ENCODE measurements around the gene CLEC19A. TPM values are rescaled to one million over a fixed set of nuclear protein-coding genes. Genes with fewer than 3 reads are reported as not detected.

CLEC19A gene
- total RNA-seq, 1 experiment from 2014 or later, result 0.41 TPM

DNA sequence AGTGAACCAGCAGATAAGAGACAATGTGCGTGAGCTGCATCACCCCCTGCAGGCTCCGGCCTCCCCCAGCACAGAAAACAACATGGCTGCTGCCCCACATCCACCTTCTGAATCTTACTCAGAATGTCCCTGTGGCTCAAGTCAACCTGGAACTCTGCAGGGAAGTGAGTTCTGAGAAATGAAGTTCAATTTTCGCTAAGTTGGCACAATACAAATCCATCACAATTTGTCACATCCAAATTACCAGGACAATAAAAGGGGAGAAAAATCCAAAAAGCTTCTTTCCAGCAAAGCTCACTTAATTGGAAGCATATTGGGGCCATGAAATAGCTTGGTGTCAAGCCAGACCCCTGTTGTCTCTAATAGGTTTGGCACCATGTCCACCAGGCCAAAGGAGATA lies 38.1 kb downstream of the CLEC19A start:
- CTCF ChIA-PET, result no interaction called here
- BruUV-seq (replicated peaks), result no TSS peak
- no peak for DNase-seq
- Histone ChIP-seq H3K4me1 (replicated peaks; ENCODE audit: insufficient read depth) (no peaks in the 10 kb centered on the region), H3K9me2 (ENCODE audit: insufficient read depth) (no peaks in the 10 kb centered on the region), H3K79me2 (ENCODE audit: low read depth) (no peaks in the 10 kb centered on the region), H3K27me3 (ENCODE audit: insufficient read depth, low read depth) (no peaks in the 10 kb centered on the region), H3K36me3 (ENCODE audit: low read depth) (no peaks in the 10 kb centered on the region), H3K9me3 (ENCODE audit: insufficient read depth, low read depth) (no peaks in the 10 kb centered on the region; the same call in 1 of the 2 replicates), H3K27ac (no peak overlapping the region), H3F3A (ENCODE audit: insufficient read depth, low read depth) (no peaks in the 10 kb centered on the region), H4K20me1 (ENCODE audit: insufficient read depth) (no peaks in the 10 kb centered on the region), H3K4me2 (no peak overlapping the region), H2AFZ (no peak overlapping the region), H3K4me3 (no peak overlapping the region)
- no peak for TF ChIP-seq EZH2 (IDR thresholded peaks at IDR 0.05; ENCODE audit: low read depth)
- TF ChIP-seq, protein P1, sequence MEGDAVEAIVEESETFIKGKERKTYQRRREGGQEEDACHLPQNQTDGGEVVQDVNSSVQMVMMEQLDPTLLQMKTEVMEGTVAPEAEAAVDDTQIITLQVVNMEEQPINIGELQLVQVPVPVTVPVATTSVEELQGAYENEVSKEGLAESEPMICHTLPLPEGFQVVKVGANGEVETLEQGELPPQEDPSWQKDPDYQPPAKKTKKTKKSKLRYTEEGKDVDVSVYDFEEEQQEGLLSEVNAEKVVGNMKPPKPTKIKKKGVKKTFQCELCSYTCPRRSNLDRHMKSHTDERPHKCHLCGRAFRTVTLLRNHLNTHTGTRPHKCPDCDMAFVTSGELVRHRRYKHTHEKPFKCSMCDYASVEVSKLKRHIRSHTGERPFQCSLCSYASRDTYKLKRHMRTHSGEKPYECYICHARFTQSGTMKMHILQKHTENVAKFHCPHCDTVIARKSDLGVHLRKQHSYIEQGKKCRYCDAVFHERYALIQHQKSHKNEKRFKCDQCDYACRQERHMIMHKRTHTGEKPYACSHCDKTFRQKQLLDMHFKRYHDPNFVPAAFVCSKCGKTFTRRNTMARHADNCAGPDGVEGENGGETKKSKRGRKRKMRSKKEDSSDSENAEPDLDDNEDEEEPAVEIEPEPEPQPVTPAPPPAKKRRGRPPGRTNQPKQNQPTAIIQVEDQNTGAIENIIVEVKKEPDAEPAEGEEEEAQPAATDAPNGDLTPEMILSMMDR (conservative IDR thresholded peaks at IDR 0.05), result no peak
- intact Hi-C loops (cut with micrococcal nuclease; ENCODE audit: unreplicated experiment), result no loop called here
- POLR2A ChIA-PET (ENCODE audit: unreplicated experiment), result no interaction called here

DNA sequence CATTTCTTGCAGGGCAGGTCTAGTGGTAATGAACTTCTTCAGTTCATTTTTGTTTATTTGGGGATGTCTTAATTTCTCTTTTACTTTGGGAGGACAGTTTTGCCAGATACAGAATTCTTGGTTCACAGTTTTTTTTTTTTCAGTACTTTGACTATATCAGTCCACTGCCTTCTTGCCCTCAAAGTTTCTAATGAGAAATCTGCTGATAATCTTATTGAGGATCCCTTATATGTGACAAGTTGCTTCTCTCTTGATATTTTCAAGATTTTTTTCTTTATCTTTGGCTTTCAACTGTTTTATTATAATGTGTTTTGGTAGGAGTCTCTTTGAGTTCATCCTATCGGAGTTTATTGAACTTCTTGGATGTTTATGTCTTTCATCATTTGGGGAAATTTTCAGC lies 42.8 kb downstream of the CLEC19A start:
- Histone ChIP-seq H4K20me1 (ENCODE audit: insufficient read depth) (no peaks in the 10 kb centered on the region), H3K9me2 (ENCODE audit: insufficient read depth) (no peaks in the 10 kb centered on the region), H3K4me2 (no peak overlapping the region), H3K4me3 (no peak overlapping the region), H2AFZ (no peak overlapping the region), H3F3A (ENCODE audit: insufficient read depth, low read depth) (peaks cover 15% of the 10 kb centered on the region; the same call in 1 of the 2 replicates), H3K4me1 (replicated peaks; ENCODE audit: insufficient read depth) (peaks cover 21% of the 10 kb centered on the region), H3K27ac (no peak overlapping the region), H3K36me3 (ENCODE audit: low read depth) (no peaks in the 10 kb centered on the region), H3K27me3 (ENCODE audit: insufficient read depth, low read depth) (no peaks in the 10 kb centered on the region), H3K79me2 (ENCODE audit: low read depth) (no peaks in the 10 kb centered on the region), H3K9me3 (ENCODE audit: insufficient read depth, low read depth) (no peaks in the 10 kb centered on the region; the same call in 1 of the 2 replicates)
- intact Hi-C loops (cut with micrococcal nuclease; ENCODE audit: unreplicated experiment), result no loop called here
- no TSS peak for BruUV-seq (replicated peaks)
- no peak for TF ChIP-seq EZH2 (IDR thresholded peaks at IDR 0.05; ENCODE audit: low read depth)
- TF ChIP-seq, protein P1 (conservative IDR thresholded peaks at IDR 0.05), result no peak
- ChIA-PET CTCF (no interaction called here), POLR2A (ENCODE audit: unreplicated experiment) (no interaction called here)
- no peak for DNase-seq

DNA sequence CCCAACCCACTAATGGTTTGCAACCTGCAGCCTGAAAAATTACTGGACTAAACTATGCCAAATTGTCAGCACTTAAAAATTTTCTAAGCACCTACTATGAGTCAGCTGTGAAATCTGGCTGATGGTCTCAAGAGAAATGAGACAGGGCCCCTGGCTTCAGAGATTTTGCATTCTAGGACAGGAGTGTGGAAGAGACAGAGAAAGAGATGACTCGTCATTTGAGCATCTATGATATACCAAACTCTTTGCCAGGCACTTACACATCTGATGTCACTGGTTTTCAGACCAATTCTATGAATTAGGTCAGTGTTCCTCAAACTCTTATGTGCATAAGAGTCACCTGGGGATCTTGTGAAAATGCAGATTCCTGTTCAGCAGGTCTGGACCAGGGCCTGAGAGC lies 44.4 kb downstream of the CLEC19A start:
- H3K4me3 ChIP-seq, result no peak overlapping the region
- no peak overlapping the region for H2AFZ ChIP-seq
- no peaks in the 10 kb centered on the region for H3K27me3 ChIP-seq (ENCODE audit: insufficient read depth, low read depth)
- H3K4me2 ChIP-seq, result no peak overlapping the region
- CTCF ChIA-PET, result interaction anchor here (0.6 to 1.2 kb wide), 2 partner anchors 154 to 173 kb away, joined by 4 to 12 read pairs; no protein-coding TSS in a partner anchor
- POLR2A ChIA-PET (ENCODE audit: unreplicated experiment), result no interaction called here
- H3K9me3 ChIP-seq (ENCODE audit: insufficient read depth, low read depth), result no peaks in the 10 kb centered on the region; the same call in 1 of the 2 replicates
- BruUV-seq (replicated peaks), result TSS peak; percentile 9
- H4K20me1 ChIP-seq (ENCODE audit: insufficient read depth), result no peaks in the 10 kb centered on the region
- H3K36me3 ChIP-seq (ENCODE audit: low read depth), result no peaks in the 10 kb centered on the region
- no peaks in the 10 kb centered on the region for H3K79me2 ChIP-seq (ENCODE audit: low read depth)
- peak overlapping the region; percentile 73 for H3K27ac ChIP-seq
- TF ChIP-seq, protein P1 (conservative IDR thresholded peaks at IDR 0.05), result no peak
- no peak for TF ChIP-seq EZH2 (IDR thresholded peaks at IDR 0.05; ENCODE audit: low read depth)
- peaks cover 15% of the 10 kb centered on the region; the same call in 1 of the 2 replicates for H3F3A ChIP-seq (ENCODE audit: insufficient read depth, low read depth)
- intact Hi-C loops (cut with micrococcal nuclease; ENCODE audit: unreplicated experiment), result no loop called here
- H3K4me1 ChIP-seq (replicated peaks; ENCODE audit: insufficient read depth), result peaks cover 21% of the 10 kb centered on the region
- peak; percentile 19 to 67 for DNase-seq
- no peaks in the 10 kb centered on the region for H3K9me2 ChIP-seq (ENCODE audit: insufficient read depth)

Data from PC-9 (cell line).